IPS-NIHi7 (cell line): Measurements from ENCODE around the gene SYT1.

ENCODE experiments used
- DNase-seq: peaks from one replicate; pipeline ENCODE4 v3.0.0; 2012; ENCODE audit warnings: mixed read lengths; ENCODE audit errors: extremely low spot score

SYT1 gene

GRCh38 chr12:79217306-79217705, 352.7 kb downstream of the SYT1 start:
- DNase-seq = no peak

DNA sequence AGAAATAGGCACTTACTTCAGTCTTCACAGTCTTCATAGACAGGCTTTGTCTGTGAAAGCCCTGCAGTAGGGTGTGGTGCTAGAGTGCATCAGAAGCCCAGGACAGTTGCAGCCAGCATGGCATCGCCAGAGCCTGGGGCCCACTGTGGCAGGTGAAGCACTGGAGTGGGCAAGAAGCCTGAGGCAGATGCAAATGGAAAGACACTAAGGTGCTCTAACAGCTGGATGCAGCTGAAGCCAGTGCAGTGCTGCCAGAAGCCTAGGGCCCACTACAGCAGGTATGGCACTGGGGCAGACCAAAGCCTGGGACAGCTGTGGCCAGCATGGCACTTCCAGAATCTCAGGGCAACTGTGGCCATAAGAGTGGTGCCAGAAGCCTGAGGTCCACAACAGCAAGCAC, 358.6 kb downstream of the SYT1 start:
- no peak for DNase-seq

DNA sequence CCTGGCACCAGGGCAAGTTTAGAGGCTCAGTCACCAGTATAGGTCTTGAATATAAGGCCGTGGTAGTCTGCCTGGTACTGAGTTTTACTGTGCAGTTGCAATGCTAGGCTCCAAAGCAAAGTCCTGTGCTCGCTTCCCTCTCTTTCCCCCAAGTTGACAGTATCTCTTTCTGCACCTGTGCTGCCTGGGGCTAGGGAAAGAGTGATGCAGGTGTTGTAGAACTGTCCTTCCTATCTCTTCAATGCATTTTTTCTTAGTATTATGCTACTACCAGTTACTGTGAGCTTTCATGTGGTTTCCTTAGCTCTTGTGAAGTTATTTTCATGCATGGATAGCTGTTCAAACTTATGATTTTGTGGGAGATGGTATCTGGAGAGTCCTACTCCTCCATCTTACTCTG, 359.2 kb downstream of the SYT1 start:
- DNase-seq = no peak

DNA sequence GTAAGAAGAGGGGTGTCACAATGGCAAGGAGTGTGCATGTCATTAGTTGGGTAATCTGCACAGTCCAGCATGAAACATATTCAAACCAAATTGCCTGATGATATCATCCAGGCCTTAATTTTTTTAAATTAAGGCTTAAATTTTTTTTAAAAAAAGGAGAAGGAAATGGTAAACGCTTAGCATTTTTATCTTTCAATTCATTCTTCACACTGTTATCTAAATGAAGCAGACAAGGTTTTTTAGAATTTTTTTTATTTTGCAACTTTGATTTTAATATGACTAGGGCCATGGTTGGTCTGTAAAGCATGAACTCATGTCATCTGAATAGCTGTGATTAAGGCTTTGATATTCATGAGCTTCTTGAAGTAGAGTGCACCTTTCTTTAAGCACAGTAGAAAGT, 362.5 kb downstream of the SYT1 start:
- DNase-seq = no peak

DNA sequence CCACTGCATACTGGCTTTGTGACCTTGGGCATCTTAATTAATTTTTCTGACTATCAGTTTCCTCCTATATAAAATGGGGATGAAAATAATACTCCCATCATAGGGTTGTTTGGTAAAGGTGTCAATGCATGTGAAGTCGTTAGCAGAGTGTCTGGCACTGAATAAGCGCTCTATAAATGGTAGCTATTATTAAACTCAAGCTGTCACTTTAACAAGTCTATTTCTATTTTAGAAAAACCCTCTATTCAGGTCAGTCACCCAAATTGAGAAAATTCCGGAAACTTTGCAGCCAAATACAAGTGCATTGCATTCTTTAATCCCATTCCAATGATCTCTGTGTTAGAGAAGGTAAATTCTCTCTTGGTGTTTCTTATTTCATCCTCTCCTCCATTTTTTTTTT, 363.1 kb downstream of the SYT1 start:
- no peak for DNase-seq

DNA sequence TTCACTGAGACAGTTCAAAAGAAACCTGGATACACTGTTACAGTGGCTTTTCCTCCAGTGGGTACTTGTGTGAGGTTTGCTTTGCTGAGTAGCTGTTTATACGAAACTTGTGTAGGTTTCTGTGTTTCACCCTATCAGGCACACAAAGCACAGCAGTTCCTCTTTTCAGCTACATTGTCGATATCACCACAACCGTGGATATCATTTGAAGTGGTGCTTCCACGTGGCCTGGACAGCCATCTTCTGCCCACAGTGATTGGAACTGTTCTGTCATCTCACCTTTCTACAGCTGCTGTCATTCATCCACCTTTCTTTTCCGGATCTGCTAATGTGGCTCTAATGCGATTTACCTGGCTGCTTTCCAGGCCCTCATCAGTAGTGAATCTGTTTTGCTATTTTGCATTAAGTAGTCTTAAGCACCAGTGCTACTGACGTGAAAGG, 368.8 kb downstream of the SYT1 start:
- no peak for DNase-seq

DNA sequence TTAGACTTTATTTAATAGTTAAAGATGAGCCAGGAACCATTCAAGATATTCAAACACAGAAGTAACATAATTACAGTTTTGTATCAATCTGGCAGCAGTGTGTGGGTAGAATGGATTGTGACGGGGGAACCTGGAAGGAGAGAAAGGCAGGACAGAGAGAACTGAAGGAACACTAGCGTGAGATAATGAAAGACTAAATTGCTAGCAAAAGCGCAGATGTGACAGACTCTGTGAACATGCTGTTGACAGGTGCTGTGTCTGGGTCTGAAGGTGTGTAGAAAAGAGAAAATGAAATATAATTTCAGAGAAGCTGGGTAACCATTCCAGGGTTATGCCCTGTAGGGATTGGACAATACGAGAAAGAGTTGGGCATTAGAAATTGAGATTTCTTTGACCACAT, 372.3 kb downstream of the SYT1 start:
- DNase-seq = no peak

GRCh38 chr12:79238246-79238645, 373.7 kb downstream of the SYT1 start:
- DNase-seq = no peak

DNA sequence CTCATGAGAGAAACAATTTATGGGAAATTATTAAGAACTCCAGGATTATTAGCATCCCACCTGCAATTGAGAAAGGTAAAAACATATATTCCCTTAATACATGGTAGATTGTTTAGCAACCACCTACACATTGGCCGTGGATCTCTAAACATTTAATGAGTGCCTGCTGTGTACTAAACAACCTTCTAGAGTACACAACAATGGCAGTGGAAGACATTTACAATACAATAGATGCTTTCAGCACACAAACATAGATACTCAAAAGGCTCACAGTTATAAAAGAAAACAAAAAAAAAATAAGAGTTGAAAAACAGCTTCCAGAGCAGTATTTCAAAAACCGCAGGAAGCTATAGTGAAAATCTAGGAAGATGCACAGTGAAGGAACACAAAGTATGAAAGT, 382.9 kb downstream of the SYT1 start:
- DNase-seq = no peak

GRCh38 chr12:79250186-79250585, 385.6 kb downstream of the SYT1 start:
- DNase-seq = no peak

DNA sequence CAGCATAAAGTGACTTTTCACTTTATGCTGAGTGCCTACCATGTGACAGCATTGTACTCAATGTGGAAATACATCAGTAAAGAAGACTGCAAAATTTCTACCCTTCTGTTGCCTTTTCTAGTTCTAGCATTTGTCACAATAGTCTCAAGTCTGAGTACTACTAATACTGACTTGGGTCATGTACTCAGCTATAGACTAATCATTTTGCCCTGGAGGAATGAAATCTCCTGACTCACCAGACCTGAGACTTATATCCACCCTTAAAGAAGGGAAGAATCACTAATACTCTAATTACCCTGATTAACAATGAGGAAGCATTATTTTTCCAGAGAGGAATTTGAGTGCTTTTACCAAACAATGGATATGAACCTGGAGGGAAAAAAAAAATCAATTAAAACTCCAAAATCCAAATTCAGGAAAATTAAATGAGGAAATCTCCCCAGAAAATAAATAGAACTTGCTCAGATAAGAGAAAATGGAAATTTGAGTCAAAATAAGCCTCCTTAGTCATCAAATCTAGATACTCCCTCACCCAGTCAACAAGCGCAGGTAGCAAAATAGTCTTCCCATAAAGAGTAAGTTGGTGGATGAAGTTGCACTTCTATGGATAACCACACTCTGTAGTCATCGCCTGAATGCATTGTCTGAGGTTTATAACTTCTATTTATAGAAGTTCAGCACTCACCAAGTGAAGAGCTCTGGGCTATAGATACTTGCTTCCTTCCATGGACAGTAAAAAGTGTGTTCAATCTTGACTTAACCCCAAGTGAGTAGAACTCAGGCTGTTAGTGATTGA, 386.6 kb downstream of the SYT1 start:
- no peak for DNase-seq

DNA sequence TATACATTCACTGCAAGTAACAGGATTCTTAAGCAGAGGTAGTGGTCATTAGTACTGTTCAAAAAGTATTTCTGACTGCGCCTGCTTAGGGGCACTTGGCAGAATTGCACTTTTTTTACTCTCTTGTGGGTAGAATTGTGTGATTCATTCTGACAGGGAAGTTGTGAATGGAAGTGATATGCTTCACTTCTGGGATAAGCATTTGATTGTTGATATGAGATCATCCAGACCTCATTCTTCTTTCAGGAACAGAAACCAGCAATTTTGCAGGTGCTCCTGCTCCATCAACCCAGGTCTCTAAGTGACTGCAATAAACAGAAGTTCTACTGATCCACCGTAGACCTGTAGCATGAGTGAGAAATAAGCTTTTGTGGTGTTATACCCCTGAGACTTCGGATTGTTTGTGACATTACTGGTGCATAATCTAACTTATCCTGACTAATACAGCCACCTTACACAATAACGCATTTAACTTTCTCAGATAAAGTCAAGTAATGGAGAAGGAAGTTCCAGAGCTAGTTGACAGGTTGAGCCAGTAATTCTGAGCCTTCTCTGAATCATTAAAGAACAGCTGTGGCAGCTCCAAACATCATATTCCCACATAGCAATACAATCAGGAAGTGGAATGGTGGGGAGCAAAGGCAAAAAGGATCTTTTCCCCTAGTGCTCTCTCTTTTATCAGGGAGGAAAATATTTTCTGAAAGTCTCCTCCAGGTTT, 387.9 kb downstream of the SYT1 start:
- DNase-seq = no peak

- DNase-seq = no peak
Observed at GRCh38 chr12:79255288-79255687, 390.7 kb downstream of the SYT1 start.

GRCh38 chr12:79260923-79261322, 396.3 kb downstream of the SYT1 start:
- DNase-seq = no peak

- no peak for DNase-seq
Observed at GRCh38 chr12:79262938-79263337, 398.4 kb downstream of the SYT1 start.

DNA sequence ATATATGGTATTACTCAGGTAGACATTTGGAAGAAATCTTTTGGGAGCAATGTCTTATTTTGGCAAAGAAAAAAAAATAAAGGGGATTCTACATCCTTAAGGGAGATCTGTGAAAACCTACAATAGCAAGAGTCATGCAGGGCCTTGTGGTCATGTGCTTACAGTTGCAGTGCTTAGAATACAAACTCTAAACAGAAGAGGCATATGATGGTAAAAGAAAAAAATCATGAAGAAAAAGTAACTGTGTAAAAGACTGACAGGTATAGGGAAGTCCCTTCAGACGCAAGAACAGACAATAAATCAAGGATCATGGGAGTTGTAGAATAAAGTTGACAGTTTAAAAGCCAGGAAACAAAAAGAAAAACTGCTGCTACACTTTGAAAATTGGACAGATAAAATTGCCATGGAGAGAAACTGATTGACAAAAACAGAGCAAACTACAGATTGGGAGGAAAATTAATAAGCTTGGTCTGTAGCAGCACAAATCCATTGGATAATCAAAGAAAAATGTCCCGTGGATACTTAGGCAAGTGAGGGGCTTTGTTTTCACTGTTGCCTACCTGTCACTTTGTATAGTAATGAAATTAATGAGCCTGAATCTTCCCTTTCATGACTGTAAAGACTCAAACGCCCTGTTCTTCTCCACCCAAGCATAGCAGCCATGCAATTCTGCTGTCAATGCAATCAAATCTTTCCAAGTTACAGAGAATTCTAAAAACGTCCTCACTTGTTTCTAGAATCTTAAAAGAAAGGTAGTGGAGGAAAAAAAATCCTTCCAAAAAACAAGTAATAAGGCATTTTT, 402.0 kb downstream of the SYT1 start:
- DNase-seq = no peak

- no peak for DNase-seq
Observed at GRCh38 chr12:79267580-79267979, 403.0 kb downstream of the SYT1 start.

DNA sequence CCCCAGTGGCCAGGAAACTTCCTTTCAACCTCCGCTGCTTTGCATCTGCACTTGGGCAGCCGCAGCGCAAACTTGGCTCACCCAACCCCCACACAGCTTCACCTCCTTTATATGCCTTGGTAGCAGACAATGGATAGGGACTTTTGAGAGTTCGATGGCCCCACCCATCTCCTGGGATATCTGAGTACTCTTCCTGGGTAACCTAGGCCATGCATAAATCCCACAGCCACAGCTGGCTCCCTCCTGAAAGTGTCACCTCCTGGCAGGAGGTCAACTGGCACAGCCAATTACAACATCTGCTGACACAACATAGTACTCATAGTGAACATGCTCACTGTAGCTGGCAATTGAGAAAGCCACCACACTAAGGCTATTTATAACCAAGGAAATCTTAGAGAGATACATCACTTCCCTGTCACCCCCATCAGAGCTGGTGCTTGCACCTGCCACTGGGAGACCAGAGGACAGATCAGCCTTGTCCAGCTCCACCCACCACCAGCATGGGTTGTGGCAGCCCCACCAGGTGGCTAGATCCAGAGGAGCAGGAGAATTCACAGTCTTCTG, 410.0 kb downstream of the SYT1 start:
- DNase-seq = peak; percentile 14

DNA sequence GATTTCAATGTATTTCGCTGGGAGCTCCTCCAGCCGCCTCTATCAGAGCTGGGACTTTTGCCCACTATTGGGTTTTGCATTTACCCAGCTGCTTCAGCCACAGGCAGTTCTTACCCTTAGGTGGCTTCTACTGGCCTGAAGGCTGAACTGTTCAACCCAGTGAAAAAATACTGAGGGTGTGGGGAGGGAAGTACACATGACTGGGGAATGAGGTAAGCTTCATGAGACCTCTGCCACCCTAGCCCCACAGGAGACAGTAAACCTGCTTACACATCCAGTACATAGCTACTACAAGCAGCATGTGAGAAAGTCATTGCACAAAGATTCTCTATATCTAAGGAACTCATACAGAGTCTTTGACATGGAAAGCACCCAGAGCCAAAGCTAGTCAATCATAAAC, 411.1 kb downstream of the SYT1 start:
- no peak for DNase-seq

DNA sequence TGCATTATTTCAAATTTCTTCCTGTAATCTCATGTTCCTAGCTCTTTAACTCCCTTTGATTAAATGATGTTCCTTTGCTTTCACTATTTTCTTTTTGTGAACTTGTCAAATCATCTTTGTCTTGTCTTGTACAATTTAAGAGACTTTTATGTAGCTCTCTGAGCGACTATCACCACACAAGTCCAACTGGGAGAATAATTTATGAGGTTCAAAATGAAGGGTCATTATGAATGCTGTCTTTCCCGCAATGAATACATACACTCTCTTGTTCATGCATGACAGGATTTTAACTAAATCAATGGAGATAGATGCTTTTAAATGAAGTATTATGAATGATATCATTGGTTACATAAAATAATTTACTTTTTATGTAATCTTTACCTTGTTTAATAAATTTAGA, 418.8 kb downstream of the SYT1 start:
- DNase-seq = no peak

- DNase-seq = no peak
Observed at GRCh38 chr12:79288911-79289310, 424.3 kb downstream of the SYT1 start.

DNA sequence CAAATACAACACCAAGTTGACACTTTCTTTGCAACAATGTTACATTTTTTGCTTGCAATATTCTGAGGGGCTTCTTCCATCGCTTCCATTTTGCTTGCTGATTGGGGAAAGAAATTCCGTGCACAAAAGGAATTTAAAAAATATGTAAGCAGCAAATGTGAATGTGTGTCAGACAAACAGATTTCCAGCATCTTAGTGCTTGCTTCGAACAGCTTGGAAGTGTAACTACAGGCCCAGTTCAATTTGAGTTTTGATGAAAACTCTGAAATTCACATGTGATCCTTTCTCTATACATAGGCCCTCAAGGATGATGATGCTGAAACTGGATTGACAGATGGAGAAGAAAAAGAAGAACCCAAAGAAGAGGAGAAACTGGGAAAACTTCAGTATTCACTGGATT, 427.1 kb downstream of the SYT1 start:
- no peak for DNase-seq
